Caki2 (cell line): ENCODE results near the gene NCAPH2. TPM values are rescaled to one million over a fixed set of nuclear protein-coding genes. Genes with fewer than 3 reads are reported as not detected.

Source experiments
- DNase-seq: peaks from one replicate; pipeline ENCODE4 v3.0.0-alpha.2; 2015; ENCODE audit warnings: low read depth
- in situ Hi-C: cut with HindIII; loops from 2 replicates; pipeline ENCODE4 v1.10.0; 2016; ENCODE audit warnings: low sequenced_read_pairs, low pct_unique_long_range_greater_than_20kb, mixed read lengths
- total RNA-seq: library from RNA; depleted of rRNA; stranded (reverse); fragments of >200 nt; shearing (Covaris generic); gene quantifications from 2 replicates; pipeline ENCODE4 v1.2.3, GENCODE V29; 2014; ENCODE audit warnings: low replicate concordance

NCAPH2 gene
- total RNA-seq, 1 experiment from 2014 or later = 152 TPM

- in situ Hi-C loops = no loop called here
- no peak for DNase-seq
Observed at GRCh38 chr22:50553310-50553709, 45.3 kb downstream of the NCAPH2 start.

- DNase-seq = no peak
- in situ Hi-C loops = no loop called here
Observed at GRCh38 chr22:50556703-50557102, 48.7 kb downstream of the NCAPH2 start.

- no peak for DNase-seq
Observed at GRCh38 chr22:50560034-50560433, 52.0 kb downstream of the NCAPH2 start.

GRCh38 chr22:50561401-50562358 is 53.7 kb downstream of the NCAPH2 start:
- in situ Hi-C loops = no loop called here
- no peak for DNase-seq

More at GRCh38 chr22:50560034-50560433, 52.0 kb downstream of the NCAPH2 start:
- in situ Hi-C loops = no loop called here

- in situ Hi-C loops = no loop called here
- peak; percentile 97 for DNase-seq
Observed at GRCh38 chr22:50562523-50563412, 54.7 kb downstream of the NCAPH2 start, which contains the start of gene SYCE3. SYCE3 (minus strand) TSS chr22:50562919; CDS start chr22:50556405, 6,514 bp downstream.

- no peak for DNase-seq
- in situ Hi-C loops = no loop called here
Observed at GRCh38 chr22:50563413-50564160, 55.6 kb downstream of the NCAPH2 start.

- no peak for DNase-seq
- in situ Hi-C loops = no loop called here
Observed at GRCh38 chr22:50564289-50564688, 56.3 kb downstream of the NCAPH2 start.

- no peak for DNase-seq
- in situ Hi-C loops = no loop called here
Observed at GRCh38 chr22:50567721-50568252, 59.8 kb downstream of the NCAPH2 start.

- in situ Hi-C loops = no loop called here
- no peak for DNase-seq
Observed at GRCh38 chr22:50568626-50569025, 60.6 kb downstream of the NCAPH2 start.

- in situ Hi-C loops = no loop called here
- DNase-seq = no peak
Observed at GRCh38 chr22:50569041-50569459, 61.0 kb downstream of the NCAPH2 start.

GRCh38 chr22:50569896-50570535 is 62.0 kb downstream of the NCAPH2 start:
- in situ Hi-C loops = no loop called here
- DNase-seq = peak; percentile 35

GRCh38 chr22:50570861-50571260 is 62.8 kb downstream of the NCAPH2 start:
- no peak for DNase-seq
- in situ Hi-C loops = no loop called here

GRCh38 chr22:50571264-50572175 is 63.5 kb downstream of the NCAPH2 start:
- in situ Hi-C loops = no loop called here
- DNase-seq = no peak

- in situ Hi-C loops = no loop called here
- DNase-seq = no peak
Observed at GRCh38 chr22:50572965-50573364, 64.9 kb downstream of the NCAPH2 start.

- no peak for DNase-seq
- in situ Hi-C loops = no loop called here
Observed at GRCh38 chr22:50573491-50574382, 65.7 kb downstream of the NCAPH2 start.

- no peak for DNase-seq
- in situ Hi-C loops = no loop called here
Observed at GRCh38 chr22:50574383-50574755, 66.3 kb downstream of the NCAPH2 start.
